Measurements from ENCODE around the gene PTP4A1.

PTP4A1 gene

DNA sequence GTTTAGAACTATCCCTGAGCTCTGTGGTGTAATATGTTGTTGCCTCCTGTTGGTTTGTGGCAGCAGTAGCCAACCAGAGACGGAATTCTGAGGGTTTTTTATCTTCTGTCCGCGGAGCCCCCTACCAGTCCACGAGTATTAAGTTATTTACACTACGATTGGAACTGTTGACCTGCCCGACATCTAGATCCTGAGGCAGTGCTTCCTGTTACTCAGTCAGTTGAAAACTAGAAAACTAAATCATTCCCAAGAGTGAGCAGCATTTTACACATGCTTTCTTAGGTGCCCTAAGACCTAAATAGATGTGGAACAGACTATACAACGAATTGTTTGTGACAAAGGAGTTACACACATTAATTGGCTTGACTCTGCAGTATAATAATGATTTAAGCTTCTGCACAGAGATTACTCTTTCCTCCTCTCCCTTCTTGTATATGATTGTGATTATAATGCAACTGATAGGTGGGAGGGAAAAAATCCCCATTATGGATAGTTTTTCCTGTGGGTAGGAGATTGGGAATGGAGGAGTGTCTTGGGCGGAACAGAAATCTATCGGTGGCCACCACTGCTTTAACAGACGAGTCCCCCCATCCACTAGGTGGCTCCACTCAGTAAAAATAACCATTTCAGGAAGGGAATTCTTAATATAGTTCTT is 1.7 kb downstream of the PTP4A1 start:
- TF ChIP-seq CREB1 (IDR thresholded peaks at IDR 0.05; ENCODE audit: low read depth), result no peak
- TF ChIP-seq CEBPB (IDR thresholded peaks at IDR 0.05), result no peak
- TF ChIP-seq EGR1 (IDR thresholded peaks at IDR 0.05), result no peak
- TF ChIP-seq NFIC (IDR thresholded peaks at IDR 0.05), result no peak
- no peak for TF ChIP-seq ZBTB7A (IDR thresholded peaks at IDR 0.05; ENCODE audit: low read depth)
- TF ChIP-seq TAF1 (IDR thresholded peaks at IDR 0.05; ENCODE audit: low read depth), result no peak
- TF ChIP-seq FOXM1 (IDR thresholded peaks at IDR 0.05; ENCODE audit: borderline replicate concordance, low read depth), result no peak
- no peak for TF ChIP-seq TCF12 (IDR thresholded peaks at IDR 0.05; ENCODE audit: low read depth)
- TF ChIP-seq, protein P1, sequence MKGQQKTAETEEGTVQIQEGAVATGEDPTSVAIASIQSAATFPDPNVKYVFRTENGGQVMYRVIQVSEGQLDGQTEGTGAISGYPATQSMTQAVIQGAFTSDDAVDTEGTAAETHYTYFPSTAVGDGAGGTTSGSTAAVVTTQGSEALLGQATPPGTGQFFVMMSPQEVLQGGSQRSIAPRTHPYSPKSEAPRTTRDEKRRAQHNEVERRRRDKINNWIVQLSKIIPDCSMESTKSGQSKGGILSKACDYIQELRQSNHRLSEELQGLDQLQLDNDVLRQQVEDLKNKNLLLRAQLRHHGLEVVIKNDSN (IDR thresholded peaks at IDR 0.05), result no peak
- TF ChIP-seq TEAD4 (IDR thresholded peaks at IDR 0.05), result no peak
- TF ChIP-seq, protein P2, sequence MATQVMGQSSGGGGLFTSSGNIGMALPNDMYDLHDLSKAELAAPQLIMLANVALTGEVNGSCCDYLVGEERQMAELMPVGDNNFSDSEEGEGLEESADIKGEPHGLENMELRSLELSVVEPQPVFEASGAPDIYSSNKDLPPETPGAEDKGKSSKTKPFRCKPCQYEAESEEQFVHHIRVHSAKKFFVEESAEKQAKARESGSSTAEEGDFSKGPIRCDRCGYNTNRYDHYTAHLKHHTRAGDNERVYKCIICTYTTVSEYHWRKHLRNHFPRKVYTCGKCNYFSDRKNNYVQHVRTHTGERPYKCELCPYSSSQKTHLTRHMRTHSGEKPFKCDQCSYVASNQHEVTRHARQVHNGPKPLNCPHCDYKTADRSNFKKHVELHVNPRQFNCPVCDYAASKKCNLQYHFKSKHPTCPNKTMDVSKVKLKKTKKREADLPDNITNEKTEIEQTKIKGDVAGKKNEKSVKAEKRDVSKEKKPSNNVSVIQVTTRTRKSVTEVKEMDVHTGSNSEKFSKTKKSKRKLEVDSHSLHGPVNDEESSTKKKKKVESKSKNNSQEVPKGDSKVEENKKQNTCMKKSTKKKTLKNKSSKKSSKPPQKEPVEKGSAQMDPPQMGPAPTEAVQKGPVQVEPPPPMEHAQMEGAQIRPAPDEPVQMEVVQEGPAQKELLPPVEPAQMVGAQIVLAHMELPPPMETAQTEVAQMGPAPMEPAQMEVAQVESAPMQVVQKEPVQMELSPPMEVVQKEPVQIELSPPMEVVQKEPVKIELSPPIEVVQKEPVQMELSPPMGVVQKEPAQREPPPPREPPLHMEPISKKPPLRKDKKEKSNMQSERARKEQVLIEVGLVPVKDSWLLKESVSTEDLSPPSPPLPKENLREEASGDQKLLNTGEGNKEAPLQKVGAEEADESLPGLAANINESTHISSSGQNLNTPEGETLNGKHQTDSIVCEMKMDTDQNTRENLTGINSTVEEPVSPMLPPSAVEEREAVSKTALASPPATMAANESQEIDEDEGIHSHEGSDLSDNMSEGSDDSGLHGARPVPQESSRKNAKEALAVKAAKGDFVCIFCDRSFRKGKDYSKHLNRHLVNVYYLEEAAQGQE (IDR thresholded peaks at IDR 0.05; ENCODE audit: low read depth), result no peak
- no peak for TF ChIP-seq EP300 (IDR thresholded peaks at IDR 0.05; ENCODE audit: borderline replicate concordance)
- no peak for TF ChIP-seq YY1 (IDR thresholded peaks at IDR 0.05; ENCODE audit: low read depth)
- TF ChIP-seq, protein P3, sequence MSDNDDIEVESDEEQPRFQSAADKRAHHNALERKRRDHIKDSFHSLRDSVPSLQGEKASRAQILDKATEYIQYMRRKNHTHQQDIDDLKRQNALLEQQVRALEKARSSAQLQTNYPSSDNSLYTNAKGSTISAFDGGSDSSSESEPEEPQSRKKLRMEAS (IDR thresholded peaks at IDR 0.05), result no peak

DNA sequence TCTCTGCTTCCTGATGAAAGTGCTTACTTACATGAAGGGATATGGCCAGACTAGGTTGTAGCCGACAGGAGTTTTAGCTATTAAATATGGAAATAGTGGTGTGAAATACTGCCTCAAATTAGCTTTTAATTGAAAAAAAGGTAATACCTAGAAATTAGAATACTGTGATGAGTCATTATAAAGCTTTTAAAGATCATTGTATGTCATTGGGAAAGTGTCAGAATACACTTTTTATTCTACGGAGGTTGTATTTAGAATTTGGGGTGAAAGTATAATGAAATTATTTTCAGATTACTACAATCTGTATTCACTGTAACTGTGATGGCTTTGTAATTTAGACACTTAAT is 2.2 kb downstream of the PTP4A1 start:
- no peak for TF ChIP-seq TEAD4 (IDR thresholded peaks at IDR 0.05)
- TF ChIP-seq, protein P1 (IDR thresholded peaks at IDR 0.05), result no peak
- no peak for TF ChIP-seq TCF12 (IDR thresholded peaks at IDR 0.05; ENCODE audit: low read depth)
- TF ChIP-seq ZBTB7A (IDR thresholded peaks at IDR 0.05; ENCODE audit: low read depth), result no peak
- no peak for TF ChIP-seq YY1 (IDR thresholded peaks at IDR 0.05; ENCODE audit: low read depth)
- TF ChIP-seq CREB1 (IDR thresholded peaks at IDR 0.05; ENCODE audit: low read depth), result no peak
- TF ChIP-seq EGR1 (IDR thresholded peaks at IDR 0.05), result no peak
- TF ChIP-seq, protein P3 (IDR thresholded peaks at IDR 0.05), result no peak
- TF ChIP-seq NFIC (IDR thresholded peaks at IDR 0.05), result no peak
- TF ChIP-seq CEBPB (IDR thresholded peaks at IDR 0.05), result no peak
- TF ChIP-seq FOXM1 (IDR thresholded peaks at IDR 0.05; ENCODE audit: borderline replicate concordance, low read depth), result no peak
- no peak for TF ChIP-seq RAD21 (IDR thresholded peaks at IDR 0.05; ENCODE audit: low read depth)
- no peak for TF ChIP-seq TAF1 (IDR thresholded peaks at IDR 0.05; ENCODE audit: low read depth)
- no peak for TF ChIP-seq EP300 (IDR thresholded peaks at IDR 0.05; ENCODE audit: borderline replicate concordance)
- TF ChIP-seq, protein P2 (IDR thresholded peaks at IDR 0.05; ENCODE audit: low read depth), result no peak

DNA sequence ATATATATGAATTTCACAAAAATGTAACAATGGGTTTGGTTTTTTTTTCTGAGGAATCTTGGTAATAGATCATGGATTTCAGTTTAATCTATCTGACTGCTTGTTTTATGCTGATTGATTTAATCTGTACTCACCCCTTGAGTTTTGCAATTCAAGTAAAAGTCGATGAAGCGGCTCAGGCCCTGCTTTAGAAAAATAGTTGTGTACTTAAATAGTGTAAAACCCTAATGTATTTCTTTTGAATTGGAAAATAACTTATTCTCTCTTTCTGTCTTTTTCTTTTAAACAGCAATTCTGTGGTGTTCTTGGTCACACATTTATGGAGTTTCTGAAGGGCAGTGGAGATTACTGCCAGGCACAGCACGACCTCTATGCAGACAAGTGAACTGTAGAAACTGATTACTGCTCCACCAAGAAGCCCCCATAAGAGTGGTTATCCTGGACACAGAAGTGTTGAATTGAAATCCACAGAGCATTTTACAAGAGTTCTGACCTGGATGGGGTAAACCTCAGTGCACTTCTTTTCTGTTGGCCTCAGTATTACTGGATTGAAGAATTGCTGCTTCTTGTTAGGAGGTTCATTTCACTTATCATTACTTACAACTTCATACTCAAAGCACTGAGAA is 4.0 kb downstream of the PTP4A1 start:
- no peak for TF ChIP-seq YY1 (IDR thresholded peaks at IDR 0.05; ENCODE audit: low read depth)
- TF ChIP-seq ZBTB7A (IDR thresholded peaks at IDR 0.05; ENCODE audit: low read depth), result no peak
- no peak for TF ChIP-seq RAD21 (IDR thresholded peaks at IDR 0.05; ENCODE audit: low read depth)
- no peak for TF ChIP-seq TEAD4 (IDR thresholded peaks at IDR 0.05)
- no peak for TF ChIP-seq TAF1 (IDR thresholded peaks at IDR 0.05; ENCODE audit: low read depth)
- no peak for TF ChIP-seq EGR1 (IDR thresholded peaks at IDR 0.05)
- TF ChIP-seq CEBPB (IDR thresholded peaks at IDR 0.05), result no peak
- TF ChIP-seq, protein P2 (IDR thresholded peaks at IDR 0.05; ENCODE audit: low read depth), result no peak
- TF ChIP-seq, protein P1 (IDR thresholded peaks at IDR 0.05), result no peak
- no peak for TF ChIP-seq FOXM1 (IDR thresholded peaks at IDR 0.05; ENCODE audit: borderline replicate concordance, low read depth)
- TF ChIP-seq TCF12 (IDR thresholded peaks at IDR 0.05; ENCODE audit: low read depth), result no peak
